Measurements from ENCODE around the gene DCST2. TPM values are rescaled to one million over a fixed set of nuclear protein-coding genes. Genes with fewer than 3 reads are reported as not detected.

Gene DCST2
- total and polyA plus RNA-seq, 12 donors: 0.14 to 15.2 (median 1.1) TPM; not detected in 2

DNA sequence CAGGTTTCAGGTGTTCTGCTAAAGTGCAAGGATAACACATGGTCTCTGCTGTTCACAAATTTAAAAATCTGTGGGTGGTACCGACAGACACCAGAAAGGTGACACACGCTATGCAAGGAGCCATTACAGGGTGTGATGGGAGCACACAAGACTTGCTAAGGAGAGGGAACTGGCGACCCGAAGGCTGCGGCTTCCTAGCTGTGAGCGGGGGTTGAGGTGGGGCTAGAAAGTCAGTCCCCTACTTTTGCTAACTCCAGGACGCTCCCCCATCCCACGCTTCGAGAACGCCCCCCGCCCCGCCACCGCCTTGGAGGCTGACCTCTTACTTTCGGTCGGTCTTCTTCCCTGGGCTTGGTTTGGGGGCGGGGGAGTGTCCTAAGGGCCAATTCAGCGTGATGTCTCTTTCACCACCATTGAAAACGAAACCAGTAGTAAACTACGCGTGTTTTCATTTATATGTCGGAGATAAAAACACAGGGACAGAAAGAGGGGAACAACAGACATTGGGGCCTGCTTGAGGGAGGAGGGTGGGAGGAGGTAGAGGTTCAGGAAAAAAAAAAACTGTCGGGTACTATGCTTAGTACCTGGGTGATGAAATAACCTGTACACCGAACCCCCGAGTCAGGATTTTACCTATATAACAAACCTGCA lies 58.0 kb downstream of the DCST2 start:
- H3K27ac ChIP-seq: peak overlapping the region; percentile 85 to 100 (median 99)
- H3K36me3 ChIP-seq (replicated peaks in 1 of 2): no peaks in the 10 kb centered on the region
- H3K4me1 ChIP-seq (replicated peaks in 1 of 2): peaks cover 31 to 40% of the 10 kb centered on the region in 2 donors
- DNase-seq: peak; percentile 67 to 86 (median 77)
- no peak for TF ChIP-seq POLR2A (IDR thresholded peaks at IDR 0.05)
- TF ChIP-seq, protein P1, sequence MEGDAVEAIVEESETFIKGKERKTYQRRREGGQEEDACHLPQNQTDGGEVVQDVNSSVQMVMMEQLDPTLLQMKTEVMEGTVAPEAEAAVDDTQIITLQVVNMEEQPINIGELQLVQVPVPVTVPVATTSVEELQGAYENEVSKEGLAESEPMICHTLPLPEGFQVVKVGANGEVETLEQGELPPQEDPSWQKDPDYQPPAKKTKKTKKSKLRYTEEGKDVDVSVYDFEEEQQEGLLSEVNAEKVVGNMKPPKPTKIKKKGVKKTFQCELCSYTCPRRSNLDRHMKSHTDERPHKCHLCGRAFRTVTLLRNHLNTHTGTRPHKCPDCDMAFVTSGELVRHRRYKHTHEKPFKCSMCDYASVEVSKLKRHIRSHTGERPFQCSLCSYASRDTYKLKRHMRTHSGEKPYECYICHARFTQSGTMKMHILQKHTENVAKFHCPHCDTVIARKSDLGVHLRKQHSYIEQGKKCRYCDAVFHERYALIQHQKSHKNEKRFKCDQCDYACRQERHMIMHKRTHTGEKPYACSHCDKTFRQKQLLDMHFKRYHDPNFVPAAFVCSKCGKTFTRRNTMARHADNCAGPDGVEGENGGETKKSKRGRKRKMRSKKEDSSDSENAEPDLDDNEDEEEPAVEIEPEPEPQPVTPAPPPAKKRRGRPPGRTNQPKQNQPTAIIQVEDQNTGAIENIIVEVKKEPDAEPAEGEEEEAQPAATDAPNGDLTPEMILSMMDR (IDR thresholded peaks at IDR 0.05): no peak
- H3K9me3 ChIP-seq (replicated peaks in 1 of 3): no peaks in the 10 kb centered on the region
- 0 to 2% (median 1%) methylated on average over 14 to 24 of the region's 24 CpGs for WGBS, 4 donors
- peak overlapping the region; percentile 1 to 75 (median 36) for H3K4me3 ChIP-seq
- intact Hi-C loops (cut with DNase I): no loop called here
- H3K27me3 ChIP-seq: no peaks in the 10 kb centered on the region

DNA sequence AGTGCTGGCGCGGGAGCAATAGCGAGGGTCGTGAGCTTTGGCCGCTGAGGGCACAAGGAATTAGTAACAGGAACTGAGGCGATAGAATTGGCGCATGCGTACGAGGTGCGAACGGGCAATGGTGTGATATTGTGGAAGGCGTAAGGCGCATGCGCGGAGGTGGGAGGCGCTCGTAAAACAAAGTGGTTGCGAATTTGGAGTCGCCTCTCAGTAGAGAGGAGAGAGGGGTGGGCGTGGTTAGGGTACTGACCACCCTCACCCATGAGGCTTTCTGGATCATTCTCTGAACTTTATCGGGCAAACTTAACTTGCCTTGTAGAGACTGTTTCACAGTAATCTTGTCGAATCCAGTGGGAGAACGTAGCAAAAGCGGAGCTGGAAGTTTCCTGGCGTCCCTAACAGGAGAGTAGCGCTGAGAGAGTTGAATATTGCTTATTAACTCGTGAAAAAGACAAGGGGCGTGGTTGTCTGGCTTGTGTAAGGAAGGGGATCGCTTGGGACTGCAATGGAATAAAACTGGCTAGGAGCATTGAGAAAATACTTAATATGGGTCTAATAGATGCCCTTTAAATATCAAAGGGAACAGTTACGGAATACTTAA lies 58.7 kb downstream of the DCST2 start:
- H3K27me3 ChIP-seq: no peaks in the 10 kb centered on the region
- WGBS, 4 donors: 0 to 2% (median 0%) methylated on average over 30 of the region's 30 CpGs

DNA sequence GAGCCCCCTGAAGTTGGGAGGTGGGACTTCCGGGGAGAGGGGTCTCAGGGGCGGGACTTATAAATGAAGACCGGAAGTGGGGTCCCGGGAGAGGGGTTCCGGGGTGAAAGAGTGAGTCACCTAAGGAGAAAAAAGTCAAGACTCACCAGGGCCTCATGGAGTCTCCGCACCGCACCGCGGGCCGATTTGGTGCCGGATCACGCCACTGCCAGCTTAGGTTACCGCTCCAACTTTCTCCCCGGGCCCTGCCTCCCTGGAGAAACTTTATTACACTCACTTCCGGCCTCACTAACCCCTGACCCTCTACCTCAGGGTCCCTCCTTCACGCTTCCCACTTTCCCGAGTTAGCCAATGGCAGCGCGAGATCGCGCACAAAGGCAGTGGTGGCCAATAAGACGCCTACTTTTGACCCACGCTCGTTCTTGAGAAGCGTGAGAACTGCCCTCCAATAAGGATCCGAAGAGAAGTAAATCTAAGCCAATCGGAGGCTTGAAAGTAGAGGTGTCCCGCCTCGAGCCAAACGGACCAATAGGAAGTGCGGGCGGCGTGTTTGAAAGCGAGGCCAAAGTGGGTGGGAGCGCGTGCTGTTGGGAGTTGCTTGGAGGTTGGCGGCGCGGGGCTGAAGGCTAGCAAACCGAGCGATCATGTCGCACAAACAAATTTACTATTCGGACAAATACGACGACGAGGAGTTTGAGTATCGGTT lies 59.3 kb downstream of the DCST2 start, which contains the start of gene CKS1B:
Gene CKS1B (plus strand): TSS at position 580 of the 706 bp plus-strand sequence. CDS start 65 bp downstream, at position 645.
- H3K36me3 ChIP-seq (replicated peaks in 1 of 2): no peaks in the 10 kb centered on the region
- peak within 1 kb of the TSS; percentile 1 to 75 (median 52) for H3K4me3 ChIP-seq
- no peaks in the 10 kb centered on the region for H3K27me3 ChIP-seq
- peak; percentile 96 to 100 (median 99) for DNase-seq
- intact Hi-C loops (cut with DNase I): no loop called here
- TF ChIP-seq POLR2A (IDR thresholded peaks at IDR 0.05): peak; percentile 78 to 80
- TF ChIP-seq, protein P1 (IDR thresholded peaks at IDR 0.05): no peak
- no peaks in the 10 kb centered on the region for H3K9me3 ChIP-seq (replicated peaks in 1 of 3)
- WGBS, 4 donors: 0 to 1% (median 0%) methylated on average over 46 to 47 of the region's 47 CpGs
- H3K4me1 ChIP-seq (replicated peaks in 1 of 2): peaks cover 39 to 50% of the 10 kb centered on the region in 2 donors
- peak within 1 kb of the TSS; percentile 93 to 100 (median 99) for H3K27ac ChIP-seq

More for the DNA sequence above, 58.7 kb downstream of the DCST2 start:
- H3K36me3 ChIP-seq (replicated peaks in 1 of 2): no peaks in the 10 kb centered on the region
- TF ChIP-seq POLR2A (IDR thresholded peaks at IDR 0.05): peak; percentile 46 to 94
- TF ChIP-seq, protein P1 (IDR thresholded peaks at IDR 0.05): no peak
- intact Hi-C loops (cut with DNase I): no loop called here
- H3K4me1 ChIP-seq (replicated peaks in 1 of 2): peaks cover 37 to 46% of the 10 kb centered on the region in 2 donors
- no peaks in the 10 kb centered on the region for H3K9me3 ChIP-seq (replicated peaks in 1 of 3)
- peak overlapping the region; percentile 85 to 100 (median 99) for H3K27ac ChIP-seq
- H3K4me3 ChIP-seq: peak overlapping the region in 3 of 4 donors; percentile 1 to 75 (median 66)
- peak; percentile 95 to 98 (median 96) for DNase-seq
